GM10248 (cell line): ENCODE data around the gene ZNF737.

Experiments
- CTCF ChIA-PET: fragments of 300-600 bp; sonication (Branson Sonifier 250); formaldehyde crosslinking; extraction: SDS; loops from one replicate; lab custom pipeline; 2021; ENCODE audit warnings: antibody characterized with exemption; lab: Yijun Ruan, JAX
- POLR2A ChIA-PET: fragments of 350-650 bp; sonication (Branson Sonifier 250); formaldehyde crosslinking; extraction: SDS; loops from one replicate; lab custom pipeline; 2020; ENCODE audit warnings: antibody characterized with exemption; lab: Yijun Ruan, JAX
- DNase-seq: peaks from one replicate; pipeline ENCODE4 v3.0.0; 2012; ENCODE audit errors: extremely low spot score
- TF ChIP-seq, protein P1 (sequence below): IDR thresholded peaks from 2 replicates; pipeline ENCODE4 v1.5.1; 2012; ENCODE audit warnings: mild to moderate bottlenecking, low read depth; ENCODE audit errors: extremely low read depth, missing control alignments, control extremely low read depth

Gene ZNF737

DNA sequence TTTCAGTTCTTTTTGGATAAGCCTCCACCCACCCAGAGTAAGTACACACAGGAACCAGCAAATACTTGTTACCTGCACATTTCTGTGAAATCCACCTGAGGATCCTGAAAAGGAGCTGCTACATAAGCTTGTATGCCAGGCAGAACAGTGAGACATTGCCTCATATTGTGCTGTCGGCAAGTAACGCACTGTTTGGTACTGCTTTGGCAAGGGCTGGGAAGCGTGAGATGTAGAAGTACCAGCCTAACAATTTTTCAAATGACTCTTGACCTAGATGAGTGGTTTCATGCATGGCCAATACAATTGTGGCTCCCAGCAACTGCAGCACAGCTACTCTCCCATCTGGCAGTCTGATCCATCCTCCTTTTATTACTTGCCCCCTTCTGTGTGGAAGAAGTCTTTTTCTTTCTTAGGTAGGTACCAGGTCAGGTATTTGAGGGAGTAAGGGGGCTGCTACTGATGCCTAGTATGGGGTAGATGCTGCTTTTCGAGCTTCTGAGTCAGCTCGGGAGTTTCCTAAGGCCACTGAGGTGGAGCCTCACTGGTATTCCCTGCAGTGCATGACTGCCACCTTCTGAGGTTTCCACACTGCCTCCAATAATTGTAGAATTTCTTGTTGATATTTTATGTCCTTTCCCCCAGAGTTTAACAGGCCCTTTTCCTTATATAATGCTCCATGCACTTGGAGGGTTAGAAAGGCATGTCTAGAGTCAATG is 52.2 kb downstream of the ZNF737 start:
- ChIA-PET POLR2A (no interaction called here), CTCF (no interaction called here)
- no peak for DNase-seq
- TF ChIP-seq, protein P1, sequence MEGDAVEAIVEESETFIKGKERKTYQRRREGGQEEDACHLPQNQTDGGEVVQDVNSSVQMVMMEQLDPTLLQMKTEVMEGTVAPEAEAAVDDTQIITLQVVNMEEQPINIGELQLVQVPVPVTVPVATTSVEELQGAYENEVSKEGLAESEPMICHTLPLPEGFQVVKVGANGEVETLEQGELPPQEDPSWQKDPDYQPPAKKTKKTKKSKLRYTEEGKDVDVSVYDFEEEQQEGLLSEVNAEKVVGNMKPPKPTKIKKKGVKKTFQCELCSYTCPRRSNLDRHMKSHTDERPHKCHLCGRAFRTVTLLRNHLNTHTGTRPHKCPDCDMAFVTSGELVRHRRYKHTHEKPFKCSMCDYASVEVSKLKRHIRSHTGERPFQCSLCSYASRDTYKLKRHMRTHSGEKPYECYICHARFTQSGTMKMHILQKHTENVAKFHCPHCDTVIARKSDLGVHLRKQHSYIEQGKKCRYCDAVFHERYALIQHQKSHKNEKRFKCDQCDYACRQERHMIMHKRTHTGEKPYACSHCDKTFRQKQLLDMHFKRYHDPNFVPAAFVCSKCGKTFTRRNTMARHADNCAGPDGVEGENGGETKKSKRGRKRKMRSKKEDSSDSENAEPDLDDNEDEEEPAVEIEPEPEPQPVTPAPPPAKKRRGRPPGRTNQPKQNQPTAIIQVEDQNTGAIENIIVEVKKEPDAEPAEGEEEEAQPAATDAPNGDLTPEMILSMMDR: no peak

DNA sequence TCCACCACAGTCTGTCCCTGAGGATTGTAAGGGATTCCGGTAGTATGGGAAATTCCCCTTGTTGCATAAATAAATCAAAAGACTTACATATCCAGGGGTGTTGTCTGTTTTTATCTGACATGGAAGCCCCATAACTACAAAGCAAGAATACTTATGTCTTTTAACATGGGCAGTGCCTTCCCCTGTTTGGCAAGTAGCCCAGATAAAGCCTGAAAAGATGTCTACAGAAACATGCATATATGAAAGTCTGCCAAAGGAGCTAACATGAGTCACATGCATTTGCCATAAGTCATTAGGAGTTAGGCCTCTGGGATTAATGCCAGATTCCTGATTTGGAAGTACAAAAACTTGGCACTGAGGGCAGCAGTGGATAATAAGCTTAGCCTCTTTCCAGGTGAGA is 62.1 kb downstream of the ZNF737 start:
- ChIA-PET POLR2A (no interaction called here), CTCF (no interaction called here)

More for the DNA sequence above, 62.1 kb downstream of the ZNF737 start:
- DNase-seq: no peak
- TF ChIP-seq, protein P1: no peak
